Endodermal cell (in vitro differentiated cells): ENCODE measurements around the gene CCDC102A. TPM values are rescaled to one million over a fixed set of nuclear protein-coding genes. Genes with fewer than 3 reads are reported as not detected.

Experiments used
- DNase-seq: peaks from one replicate; pipeline ENCODE4 v3.0.0-alpha.2; 2017
- H3K27ac ChIP-seq: 2 replicates; pipeline ENCODE4 v1.5.1; 2013; ENCODE audit warnings: mild to moderate bottlenecking, low read depth, low read length, moderate library complexity
- H3K27me3 ChIP-seq: 2 replicates; pipeline ENCODE4 v1.6.1; 2013; ENCODE audit warnings: mild to moderate bottlenecking, low read length, moderate library complexity; ENCODE audit not compliant: insufficient read depth, control insufficient read depth, poor library complexity, severe bottlenecking
- H3K36me3 ChIP-seq: 2 replicates; pipeline ENCODE4 v1.7.0; 2013; ENCODE audit warnings: mild to moderate bottlenecking, low read length, moderate library complexity; ENCODE audit not compliant: control insufficient read depth, insufficient read depth
- H3K4me1 ChIP-seq: one replicate; pipeline ENCODE4 v1.7.0; 2013; ENCODE audit warnings: low read length; ENCODE audit not compliant: control insufficient read depth, insufficient read depth
- H3K4me3 ChIP-seq: 2 replicates; pipeline ENCODE4 v1.5.1; 2013; ENCODE audit warnings: mild to moderate bottlenecking, low read length, moderate library complexity
- H3K9ac ChIP-seq: 2 replicates; pipeline ENCODE4 v1.6.1; 2013; ENCODE audit warnings: mild to moderate bottlenecking, low read length, moderate library complexity; ENCODE audit not compliant: poor library complexity, severe bottlenecking; ENCODE audit errors: extremely low read depth
- H3K9me3 ChIP-seq: 2 replicates; pipeline ENCODE4 v1.6.1; 2013; ENCODE audit warnings: mild to moderate bottlenecking, low read length, moderate library complexity; ENCODE audit not compliant: control insufficient read depth
- H3K27ac Mint-ChIP-seq: 2 replicates; pipeline ENCODE4 v1.8.0; 2020; ENCODE audit warnings: mixed read lengths
- H3K27me3 Mint-ChIP-seq: 2 replicates; pipeline ENCODE4 v1.8.0; 2021; ENCODE audit warnings: mild to moderate bottlenecking, mixed read lengths; ENCODE audit not compliant: insufficient read depth
- H3K36me3 Mint-ChIP-seq: 2 replicates; pipeline ENCODE4 v1.8.0; 2020; ENCODE audit warnings: low read depth, mixed read lengths
- H3K4me1 Mint-ChIP-seq: 2 replicates; pipeline ENCODE4 v1.8.0; 2020; ENCODE audit warnings: mixed read lengths
- H3K4me3 Mint-ChIP-seq: 2 replicates; pipeline ENCODE4 v1.8.0; 2020; ENCODE audit warnings: mild to moderate bottlenecking, moderate library complexity, mixed read lengths
- H3K9me3 Mint-ChIP-seq: 2 replicates; pipeline ENCODE4 v1.8.0; 2020; ENCODE audit warnings: mild to moderate bottlenecking, mixed read lengths
- WGBS, 2 experiments: methylation state at CpG; one replicate each; pipeline versions ENCODE4 v1.1.5 to v1.1.7; 2013; ENCODE audit warnings: missing lambda C conversion rate in 2 of 2, mixed read lengths in 1 of 2; ENCODE audit not compliant: insufficient coverage in 1 of 2, insufficient read length in 1 of 2; 5-methylcytosine and 5-hydroxymethylcytosine counted together
- total RNA-seq, 2 donors: library from RNA; stranded (reverse); fragmentation: NEBNext Ultra II Directional in 1 of 2; extraction: Animal tissue kit (Norgen Biotek cat#: 25700) in 1 of 2; gene quantifications; 2 replicates in 1 of 2; 3 replicates in 1 of 2; pipeline ENCODE4 v1.2.1, GENCODE V29; 2021
- TF ChIP-seq, protein P1 (sequence below): fragments of 200-600 bp; sonication (generic); conservative IDR thresholded peaks from 2 replicates; pipeline ENCODE4 v1.5.0; 2021; ENCODE audit warnings: antibody characterized with exemption, mild to moderate bottlenecking

Gene CCDC102A
- total RNA-seq, 2 donors from 2014 or later = 6.7 to 9.8 TPM

- no peaks in the 10 kb centered on the region for H3K36me3 ChIP-seq
- peak; percentile 31 for DNase-seq
- TF ChIP-seq, protein P1, sequence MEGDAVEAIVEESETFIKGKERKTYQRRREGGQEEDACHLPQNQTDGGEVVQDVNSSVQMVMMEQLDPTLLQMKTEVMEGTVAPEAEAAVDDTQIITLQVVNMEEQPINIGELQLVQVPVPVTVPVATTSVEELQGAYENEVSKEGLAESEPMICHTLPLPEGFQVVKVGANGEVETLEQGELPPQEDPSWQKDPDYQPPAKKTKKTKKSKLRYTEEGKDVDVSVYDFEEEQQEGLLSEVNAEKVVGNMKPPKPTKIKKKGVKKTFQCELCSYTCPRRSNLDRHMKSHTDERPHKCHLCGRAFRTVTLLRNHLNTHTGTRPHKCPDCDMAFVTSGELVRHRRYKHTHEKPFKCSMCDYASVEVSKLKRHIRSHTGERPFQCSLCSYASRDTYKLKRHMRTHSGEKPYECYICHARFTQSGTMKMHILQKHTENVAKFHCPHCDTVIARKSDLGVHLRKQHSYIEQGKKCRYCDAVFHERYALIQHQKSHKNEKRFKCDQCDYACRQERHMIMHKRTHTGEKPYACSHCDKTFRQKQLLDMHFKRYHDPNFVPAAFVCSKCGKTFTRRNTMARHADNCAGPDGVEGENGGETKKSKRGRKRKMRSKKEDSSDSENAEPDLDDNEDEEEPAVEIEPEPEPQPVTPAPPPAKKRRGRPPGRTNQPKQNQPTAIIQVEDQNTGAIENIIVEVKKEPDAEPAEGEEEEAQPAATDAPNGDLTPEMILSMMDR = no peak
These were observed 7.8 kb upstream of the CCDC102A start for GRCh38 chr16:57544124-57544653.

GRCh38 chr16:57541754-57542435, 5.5 kb upstream of the CCDC102A start:
- H3K4me1 ChIP-seq = no peaks in the 10 kb centered on the region
- TF ChIP-seq, protein P1 = no peak
- no peaks in the 10 kb centered on the region for H3K36me3 Mint-ChIP-seq
- peaks cover 18% of the 10 kb centered on the region for H3K4me1 Mint-ChIP-seq
- H3K4me3 ChIP-seq = no peak overlapping the region
- H3K27ac ChIP-seq = no peak overlapping the region
- H3K27me3 Mint-ChIP-seq = peaks cover 37% of the 10 kb centered on the region
- H3K27ac Mint-ChIP-seq = no peak overlapping the region
- no peak overlapping the region for H3K4me3 Mint-ChIP-seq
- H3K9me3 ChIP-seq = no peaks in the 10 kb centered on the region
- peak; percentile 19 for DNase-seq
- 85 to 90% methylated on average over 3 to 4 of the region's 4 CpGs for WGBS, 2 experiments
- no peak overlapping the region for H3K9ac ChIP-seq
- no peaks in the 10 kb centered on the region for H3K36me3 ChIP-seq
- no peaks in the 10 kb centered on the region for H3K27me3 ChIP-seq
- no peaks in the 10 kb centered on the region for H3K9me3 Mint-ChIP-seq

More at GRCh38 chr16:57544124-57544653, 7.8 kb upstream of the CCDC102A start:
- H3K9me3 Mint-ChIP-seq = no peaks in the 10 kb centered on the region
- no peaks in the 10 kb centered on the region for H3K4me1 ChIP-seq
- no peak overlapping the region for H3K4me3 ChIP-seq
- no peaks in the 10 kb centered on the region for H3K9me3 ChIP-seq
- H3K4me1 Mint-ChIP-seq = peaks cover 2% of the 10 kb centered on the region
- H3K27me3 ChIP-seq = no peaks in the 10 kb centered on the region
- 92 to 100% methylated on average over 4 of the region's 4 CpGs for WGBS, 2 experiments
- H3K27ac ChIP-seq = no peak overlapping the region
- peaks cover 22% of the 10 kb centered on the region for H3K27me3 Mint-ChIP-seq
- no peak overlapping the region for H3K9ac ChIP-seq
- H3K4me3 Mint-ChIP-seq = no peak overlapping the region
- H3K27ac Mint-ChIP-seq = no peak overlapping the region
- H3K36me3 Mint-ChIP-seq = no peaks in the 10 kb centered on the region

- Mint-ChIP-seq H3K27ac (no peak overlapping the region), H3K27me3 (peaks cover 38% of the 10 kb centered on the region), H3K9me3 (no peaks in the 10 kb centered on the region), H3K4me1 (peaks cover 18% of the 10 kb centered on the region), H3K36me3 (no peaks in the 10 kb centered on the region), H3K4me3 (no peak overlapping the region)
- Histone ChIP-seq H3K9ac (no peak overlapping the region), H3K4me3 (no peak overlapping the region), H3K27me3 (no peaks in the 10 kb centered on the region), H3K9me3 (no peaks in the 10 kb centered on the region), H3K27ac (no peak overlapping the region), H3K4me1 (no peaks in the 10 kb centered on the region), H3K36me3 (no peaks in the 10 kb centered on the region)
- peak; percentile 44 for DNase-seq
- 80 to 85% methylated on average over 8 to 12 of the region's 12 CpGs for WGBS, 2 experiments
- TF ChIP-seq, protein P1 = no peak
These were observed 4.8 kb upstream of the CCDC102A start for GRCh38 chr16:57540906-57541753.
